ENCODE results near the gene IRAK3.

Gene IRAK3

DNA sequence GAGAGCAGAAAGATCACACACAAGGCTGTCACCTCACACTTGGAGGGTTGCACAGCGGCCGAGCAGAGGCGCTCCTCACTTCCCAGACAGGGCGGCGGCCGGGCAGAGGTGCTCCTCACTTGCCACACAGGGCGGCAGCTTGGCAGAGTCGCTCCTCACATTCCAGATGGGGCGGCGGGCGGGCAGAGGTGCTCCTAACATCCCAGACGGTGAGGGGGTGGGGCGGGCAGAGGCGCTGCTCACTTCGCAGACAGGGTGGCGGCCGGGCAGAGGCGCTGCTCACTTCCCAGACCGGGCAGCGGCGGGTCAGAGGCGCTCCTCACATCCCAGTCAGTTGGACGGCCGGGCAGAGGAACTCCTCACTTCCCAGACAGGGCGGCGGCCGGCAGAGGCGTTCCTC is 28.3 kb upstream of the IRAK3 start:
- no peak overlapping the region for H3K4me3 ChIP-seq (ENCODE audit: low read length)
- TF ChIP-seq, protein P1, sequence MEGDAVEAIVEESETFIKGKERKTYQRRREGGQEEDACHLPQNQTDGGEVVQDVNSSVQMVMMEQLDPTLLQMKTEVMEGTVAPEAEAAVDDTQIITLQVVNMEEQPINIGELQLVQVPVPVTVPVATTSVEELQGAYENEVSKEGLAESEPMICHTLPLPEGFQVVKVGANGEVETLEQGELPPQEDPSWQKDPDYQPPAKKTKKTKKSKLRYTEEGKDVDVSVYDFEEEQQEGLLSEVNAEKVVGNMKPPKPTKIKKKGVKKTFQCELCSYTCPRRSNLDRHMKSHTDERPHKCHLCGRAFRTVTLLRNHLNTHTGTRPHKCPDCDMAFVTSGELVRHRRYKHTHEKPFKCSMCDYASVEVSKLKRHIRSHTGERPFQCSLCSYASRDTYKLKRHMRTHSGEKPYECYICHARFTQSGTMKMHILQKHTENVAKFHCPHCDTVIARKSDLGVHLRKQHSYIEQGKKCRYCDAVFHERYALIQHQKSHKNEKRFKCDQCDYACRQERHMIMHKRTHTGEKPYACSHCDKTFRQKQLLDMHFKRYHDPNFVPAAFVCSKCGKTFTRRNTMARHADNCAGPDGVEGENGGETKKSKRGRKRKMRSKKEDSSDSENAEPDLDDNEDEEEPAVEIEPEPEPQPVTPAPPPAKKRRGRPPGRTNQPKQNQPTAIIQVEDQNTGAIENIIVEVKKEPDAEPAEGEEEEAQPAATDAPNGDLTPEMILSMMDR (conservative IDR thresholded peaks at IDR 0.05; ENCODE audit: low read depth, low read length) = no peak
- no peak for DNase-seq (ENCODE audit: low read depth)

DNA sequence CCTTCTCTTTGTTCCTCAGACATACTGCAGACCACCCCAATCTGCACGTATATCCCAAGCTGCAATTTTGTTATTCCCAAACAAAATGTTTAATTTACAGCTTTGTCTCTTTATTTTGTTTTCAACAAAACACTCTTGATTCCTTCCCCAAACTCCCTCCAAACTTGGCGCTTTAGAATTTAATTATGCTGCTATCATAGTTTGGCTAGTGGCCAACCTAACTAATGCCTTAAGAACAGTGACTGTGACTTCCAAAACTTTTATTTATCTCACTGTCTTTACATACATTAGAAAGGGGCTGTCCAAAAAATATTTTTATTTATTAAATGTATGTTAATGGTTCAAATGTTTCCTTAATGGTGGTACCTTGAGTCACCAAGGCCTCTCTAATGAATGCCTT is 26.3 kb upstream of the IRAK3 start:
- TF ChIP-seq, protein P1 (conservative IDR thresholded peaks at IDR 0.05; ENCODE audit: low read depth, low read length) = no peak
- no peak overlapping the region for H3K4me3 ChIP-seq (ENCODE audit: low read length)
- DNase-seq (ENCODE audit: low read depth) = no peak

DNA sequence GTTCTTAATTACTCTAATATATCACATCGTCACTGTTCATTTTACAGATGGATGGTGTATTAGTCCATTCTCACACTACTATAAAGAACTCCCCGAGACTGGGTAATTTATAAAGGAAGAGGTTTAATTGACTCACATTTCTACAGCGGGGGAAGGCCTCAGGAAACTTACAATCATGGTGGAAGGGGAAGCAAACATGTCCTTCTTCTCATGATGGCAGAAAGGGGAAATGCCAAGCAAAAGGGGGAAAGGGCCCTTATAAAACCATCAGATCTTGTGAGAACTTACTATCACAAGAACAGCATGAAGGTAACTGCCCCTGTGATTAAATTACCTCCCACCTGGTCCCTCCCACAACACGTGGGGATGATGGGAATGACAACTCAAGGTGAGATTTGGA is 25.7 kb upstream of the IRAK3 start:
- no peak for DNase-seq (ENCODE audit: low read depth)
- TF ChIP-seq, protein P1 (conservative IDR thresholded peaks at IDR 0.05; ENCODE audit: low read depth, low read length) = no peak
- no peak overlapping the region for H3K4me3 ChIP-seq (ENCODE audit: low read length)

DNA sequence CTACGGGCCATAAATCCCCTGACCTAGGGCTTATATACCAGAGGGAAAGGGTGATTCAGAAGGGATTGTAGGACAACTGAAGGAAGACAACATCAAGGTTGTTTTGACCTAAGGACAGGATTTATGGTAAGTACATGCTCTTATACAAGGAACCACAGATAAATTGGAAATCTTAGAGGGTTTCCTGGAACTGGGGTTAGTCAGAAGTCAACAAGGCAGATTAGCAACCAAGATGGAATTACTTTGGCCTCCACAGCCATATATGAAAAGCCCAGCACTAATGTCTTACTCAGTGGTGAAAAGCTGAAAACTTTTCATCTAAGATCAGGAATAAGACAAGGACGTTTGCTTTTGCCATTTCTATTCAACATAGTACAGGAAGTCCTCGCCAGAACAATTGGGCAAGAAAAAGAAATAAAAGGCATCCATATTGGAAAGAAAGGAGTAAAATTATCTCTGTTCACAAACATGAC is 24.6 kb upstream of the IRAK3 start:
- H3K4me3 ChIP-seq (ENCODE audit: low read length) = no peak overlapping the region
- DNase-seq (ENCODE audit: low read depth) = no peak
- TF ChIP-seq, protein P1 (conservative IDR thresholded peaks at IDR 0.05; ENCODE audit: low read depth, low read length) = no peak

DNA sequence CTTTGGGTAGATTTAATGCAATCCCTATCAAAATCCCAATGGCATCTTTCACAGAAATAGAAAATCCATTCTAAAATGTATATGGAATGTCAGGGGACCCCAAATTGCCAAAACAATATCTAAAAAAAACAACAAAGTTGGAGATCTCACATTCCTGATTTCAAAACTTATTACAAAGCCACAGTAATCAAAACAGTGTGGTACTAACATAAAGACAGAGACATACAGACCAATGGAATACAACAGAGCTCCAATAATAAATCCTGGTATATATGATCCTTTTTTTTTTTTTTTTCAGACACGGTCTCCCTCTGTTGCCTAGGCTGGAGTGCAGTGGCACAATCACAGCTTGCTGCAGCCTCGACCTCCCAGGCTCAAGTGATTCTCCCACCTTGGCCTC is 23.9 kb upstream of the IRAK3 start:
- TF ChIP-seq, protein P1 (conservative IDR thresholded peaks at IDR 0.05; ENCODE audit: low read depth, low read length) = no peak
- H3K4me3 ChIP-seq (ENCODE audit: low read length) = no peak overlapping the region
- no peak for DNase-seq (ENCODE audit: low read depth)

DNA sequence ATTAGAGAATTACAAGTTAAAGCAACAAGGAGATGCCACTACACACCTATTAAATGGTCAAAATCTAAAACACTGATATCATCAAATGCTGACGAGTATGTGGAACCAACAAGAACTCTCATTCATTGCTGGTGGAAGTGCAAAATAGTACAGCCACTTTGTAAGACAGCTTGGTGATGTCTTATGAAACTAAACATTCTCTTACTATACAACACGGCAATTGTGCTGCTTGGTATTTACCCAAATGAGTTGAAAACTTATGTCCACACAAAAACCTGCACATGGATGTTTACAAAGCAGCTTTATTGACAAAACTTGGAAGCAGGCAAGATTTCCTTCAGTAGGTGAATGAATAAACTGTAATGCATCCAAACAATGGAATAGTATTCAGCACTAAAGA is 22.5 kb upstream of the IRAK3 start:
- no peak for DNase-seq (ENCODE audit: low read depth)
- TF ChIP-seq, protein P1 (conservative IDR thresholded peaks at IDR 0.05; ENCODE audit: low read depth, low read length) = no peak
- no peak overlapping the region for H3K4me3 ChIP-seq (ENCODE audit: low read length)

DNA sequence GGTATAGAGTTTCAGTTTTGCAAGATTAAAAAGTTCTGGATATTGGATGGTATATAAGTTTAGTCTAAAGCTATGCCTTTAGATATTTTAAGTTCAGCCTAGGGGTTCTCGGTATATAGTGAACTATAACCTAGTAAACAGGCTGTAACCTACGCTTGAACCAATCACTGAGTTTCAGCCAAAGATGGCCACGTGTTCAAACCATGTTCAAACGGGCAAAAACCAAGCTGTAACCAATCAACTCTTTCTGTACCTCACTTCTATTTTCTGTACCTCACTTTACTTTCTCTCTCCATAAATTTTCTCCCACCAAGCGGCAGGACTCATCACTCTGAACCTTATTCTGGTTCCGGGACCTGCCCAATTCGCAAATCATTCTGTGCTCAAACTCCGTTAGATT is 20.6 kb upstream of the IRAK3 start:
- no peak for DNase-seq (ENCODE audit: low read depth)
- peak overlapping the region; percentile 87 for H3K4me3 ChIP-seq (ENCODE audit: low read length)
- TF ChIP-seq, protein P1 (conservative IDR thresholded peaks at IDR 0.05; ENCODE audit: low read depth, low read length) = no peak
